GM10266 (cell line): Measurements from ENCODE around the gene NT5E.
A peak's percentile ranks its signal among the peaks of the same experiment; 100 is the strongest.
"Not testable (repeated sequence)": the region's sequence is repeated elsewhere in the genome, so short reads cannot be mapped to it uniquely, and the experiment has no call there.

Source experiments
- DNase-seq: peaks from one replicate; pipeline ENCODE4 v3.0.0; 2012; ENCODE audit errors: extremely low spot score
- TF ChIP-seq, protein P1 (sequence below): IDR thresholded peaks from 2 replicates; pipeline ENCODE4 v1.5.1; 2012; ENCODE audit warnings: mild to moderate bottlenecking, low read depth; ENCODE audit not compliant: control insufficient read depth, insufficient read depth; ENCODE audit errors: missing control alignments

NT5E gene

GRCh38 chr6:85449818-85450759 lies at the start of gene NT5E:
Gene NT5E, plus strand, starts transcription at chr6:85450083. Its CDS starts 57 bp downstream, at chr6:85450140.
- DNase-seq = peak; percentile 81
- TF ChIP-seq, protein P1, sequence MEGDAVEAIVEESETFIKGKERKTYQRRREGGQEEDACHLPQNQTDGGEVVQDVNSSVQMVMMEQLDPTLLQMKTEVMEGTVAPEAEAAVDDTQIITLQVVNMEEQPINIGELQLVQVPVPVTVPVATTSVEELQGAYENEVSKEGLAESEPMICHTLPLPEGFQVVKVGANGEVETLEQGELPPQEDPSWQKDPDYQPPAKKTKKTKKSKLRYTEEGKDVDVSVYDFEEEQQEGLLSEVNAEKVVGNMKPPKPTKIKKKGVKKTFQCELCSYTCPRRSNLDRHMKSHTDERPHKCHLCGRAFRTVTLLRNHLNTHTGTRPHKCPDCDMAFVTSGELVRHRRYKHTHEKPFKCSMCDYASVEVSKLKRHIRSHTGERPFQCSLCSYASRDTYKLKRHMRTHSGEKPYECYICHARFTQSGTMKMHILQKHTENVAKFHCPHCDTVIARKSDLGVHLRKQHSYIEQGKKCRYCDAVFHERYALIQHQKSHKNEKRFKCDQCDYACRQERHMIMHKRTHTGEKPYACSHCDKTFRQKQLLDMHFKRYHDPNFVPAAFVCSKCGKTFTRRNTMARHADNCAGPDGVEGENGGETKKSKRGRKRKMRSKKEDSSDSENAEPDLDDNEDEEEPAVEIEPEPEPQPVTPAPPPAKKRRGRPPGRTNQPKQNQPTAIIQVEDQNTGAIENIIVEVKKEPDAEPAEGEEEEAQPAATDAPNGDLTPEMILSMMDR = no peak

DNA sequence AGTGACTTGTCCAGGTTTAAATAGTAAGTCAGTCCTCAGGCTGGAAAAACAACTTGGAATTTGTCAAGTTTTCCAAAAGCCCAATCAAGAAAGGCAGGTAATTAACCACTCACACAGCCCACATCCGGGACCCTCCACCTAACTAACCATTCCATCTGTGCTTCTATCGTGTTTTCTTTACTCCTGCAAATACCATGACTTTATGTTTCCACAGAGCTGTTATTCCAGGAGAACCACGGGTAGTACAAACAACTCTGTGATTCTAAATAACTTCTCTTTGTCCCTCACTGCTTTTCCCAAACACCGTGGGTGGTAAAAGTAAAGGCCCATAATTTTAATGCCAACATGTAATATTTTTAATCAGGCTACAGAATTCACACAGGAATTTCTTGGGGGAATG lies 49.6 kb upstream of the NT5E start:
- TF ChIP-seq, protein P1 = no peak

GRCh38 chr6:85401186-85402021 lies 48.5 kb upstream of the NT5E start:
- TF ChIP-seq, protein P1 = no peak
- no peak for DNase-seq

More for the DNA sequence above, 49.6 kb upstream of the NT5E start:
- no peak for DNase-seq

- TF ChIP-seq, protein P1 = no peak
- DNase-seq = no peak
These were observed 47.8 kb upstream of the NT5E start for GRCh38 chr6:85402071-85402470.

- DNase-seq = no peak
- TF ChIP-seq, protein P1 = no peak
These were observed 47.0 kb upstream of the NT5E start for GRCh38 chr6:85402922-85403321.

GRCh38 chr6:85403331-85404015 lies 46.4 kb upstream of the NT5E start:
- DNase-seq = no peak
- TF ChIP-seq, protein P1 = no peak

GRCh38 chr6:85404016-85404563 lies 45.8 kb upstream of the NT5E start:
- not testable (repeated sequence) for DNase-seq
